Activated CD4-positive, CD25-positive, alpha-beta regulatory T cell (primary cell): ENCODE measurements around the gene PBXIP1.

Source experiments
- DNase-seq, 4 experiments: peaks; one replicate each; lab custom pipeline; 2025; lab: John Stamatoyannopoulos, UW

The PBXIP1 gene

GRCh38 chr1:154956544-154956941, 644 bp upstream of the PBXIP1 start:
- DNase-seq = no peak

- peak; percentile 28 to 83 (median 68) for DNase-seq
Observed at GRCh38 chr1:154955039-154955717, 721 bp downstream of the PBXIP1 start.

- no peak for DNase-seq
Observed at GRCh38 chr1:154954541-154954940, 1.4 kb downstream of the PBXIP1 start.

GRCh38 chr1:154953611-154954038, 2.3 kb downstream of the PBXIP1 start:
- no peak for DNase-seq

- DNase-seq = no peak
Observed at GRCh38 chr1:154952664-154953063, 3.2 kb downstream of the PBXIP1 start.

GRCh38 chr1:154951901-154952657, 3.8 kb downstream of the PBXIP1 start:
- DNase-seq = peak in 3 of 4 experiments; percentile 27 to 32 (median 31)

GRCh38 chr1:154948079-154948478, 7.8 kb downstream of the PBXIP1 start:
- no peak for DNase-seq

- no peak for DNase-seq
Observed at GRCh38 chr1:154945962-154946850, 9.7 kb downstream of the PBXIP1 start.

GRCh38 chr1:154945160-154945961, 10.5 kb downstream of the PBXIP1 start:
- DNase-seq = no peak

- no peak for DNase-seq
Observed at GRCh38 chr1:154944401-154945159, 11.3 kb downstream of the PBXIP1 start.

- no peak for DNase-seq
Observed at GRCh38 chr1:154943649-154944400, 12.1 kb downstream of the PBXIP1 start.

- DNase-seq = no peak
Observed at GRCh38 chr1:154941333-154942013, 14.4 kb downstream of the PBXIP1 start.

- DNase-seq = no peak
Observed at GRCh38 chr1:154940651-154941194, 15.2 kb downstream of the PBXIP1 start.

GRCh38 chr1:154940213-154940560, 15.7 kb downstream of the PBXIP1 start:
- DNase-seq = no peak

GRCh38 chr1:154938604-154939399, 17.1 kb downstream of the PBXIP1 start:
- DNase-seq = no peak

GRCh38 chr1:154937988-154938386, 17.9 kb downstream of the PBXIP1 start:
- DNase-seq = no peak

- DNase-seq = peak; percentile 78 to 91 (median 82)
Observed at GRCh38 chr1:154937085-154937987, 18.6 kb downstream of the PBXIP1 start.
